Natural killer cell (primary cell): Measurements from ENCODE around the gene FAM83B. TPM values are rescaled to one million over a fixed set of nuclear protein-coding genes. Genes with fewer than 3 reads are reported as not detected.

Source experiments
- ATAC-seq, 3 donors: fragments of 150-1000 bp in 2 of 3; fragments of 200-7000 bp in 1 of 3; cut with Tn5 transposase; 1 replicate in 1 of 3; 2 replicates in 2 of 3; pipeline ENCODE4 v1.10.0; 2021; ENCODE audit warnings: mild to moderate bottlenecking in 2 of 3, moderate library complexity in 2 of 3
- DNase-seq, 2 donors: peaks; one replicate each; pipeline versions ENCODE4 v3.0.0 to v3.0.0-alpha.2; 2013 to 2021; ENCODE audit warnings: mixed read lengths in 1 of 2
- H3K27ac ChIP-seq: one replicate; pipeline ENCODE4 v1.5.1; 2013; ENCODE audit warnings: mild to moderate bottlenecking, low read length
- H3K27me3 ChIP-seq: one replicate; pipeline ENCODE4 v1.6.1; 2013; ENCODE audit warnings: low read length; ENCODE audit not compliant: control insufficient read depth, insufficient read depth
- H3K36me3 ChIP-seq: one replicate; pipeline ENCODE4 v1.6.1; 2013; ENCODE audit warnings: low read length; ENCODE audit not compliant: control insufficient read depth, insufficient read depth
- H3K4me1 ChIP-seq: one replicate; pipeline ENCODE4 v1.6.1; 2013; ENCODE audit warnings: low read length; ENCODE audit not compliant: control insufficient read depth, insufficient read depth
- H3K4me3 ChIP-seq: one replicate; pipeline ENCODE4 v1.5.1; 2013; ENCODE audit warnings: low read length
- H3K9me3 ChIP-seq: one replicate; pipeline ENCODE4 v1.6.1; 2013; ENCODE audit warnings: low read length; ENCODE audit not compliant: control insufficient read depth, insufficient read depth
- H3K27ac Mint-ChIP-seq, 2 donors: one replicate each; pipeline ENCODE4 v1.8.0; 2022; ENCODE audit warnings: mild to moderate bottlenecking in 2 of 2, mixed read lengths in 2 of 2, moderate library complexity in 1 of 2
- H3K27me3 Mint-ChIP-seq, 2 donors: one replicate each; pipeline ENCODE4 v1.8.0; 2022; ENCODE audit warnings: low read depth in 2 of 2, mixed read lengths in 2 of 2
- H3K36me3 Mint-ChIP-seq: one replicate; pipeline ENCODE4 v1.8.0; 2022; ENCODE audit warnings: mixed read lengths
- H3K4me1 Mint-ChIP-seq, 2 donors: one replicate each; pipeline ENCODE4 v1.8.0; 2022; ENCODE audit warnings: mixed read lengths in 2 of 2
- H3K4me3 Mint-ChIP-seq: one replicate; pipeline ENCODE4 v1.8.0; 2022; ENCODE audit warnings: mild to moderate bottlenecking, moderate library complexity, mixed read lengths
- H3K9me3 Mint-ChIP-seq, 2 donors: one replicate each; pipeline ENCODE4 v1.8.0; 2022; ENCODE audit warnings: mixed read lengths in 2 of 2
- WGBS: methylation state at CpG from one replicate; pipeline ENCODE4 v1.1.7; 2013; ENCODE audit warnings: missing lambda C conversion rate; ENCODE audit not compliant: insufficient coverage; 5-methylcytosine and 5-hydroxymethylcytosine counted together
- intact Hi-C: fragments of 100-400 bp; cut with micrococcal nuclease; formaldehyde crosslinking; loops from one replicate; pipeline ENCODE4 v1.14.2; 2022
- total RNA-seq, 4 donors: library from RNA; stranded (reverse); fragments of 120-200 nt in 1 of 4; gene quantifications; one replicate each; pipeline versions ENCODE4 v1.2.3 to v1.2.4, GENCODE V29; 2013 to 2022
- TF ChIP-seq, protein P1 (sequence below): fragments of 200-600 bp; IDR thresholded peaks from one replicate; pipeline ENCODE4 v1.8.0; 2022; ENCODE audit warnings: antibody characterized with exemption

FAM83B gene
- total RNA-seq, 3 donors from 2014 or later (not counting 1 experiment from before 2014, with no cell fraction given), result not detected

DNA sequence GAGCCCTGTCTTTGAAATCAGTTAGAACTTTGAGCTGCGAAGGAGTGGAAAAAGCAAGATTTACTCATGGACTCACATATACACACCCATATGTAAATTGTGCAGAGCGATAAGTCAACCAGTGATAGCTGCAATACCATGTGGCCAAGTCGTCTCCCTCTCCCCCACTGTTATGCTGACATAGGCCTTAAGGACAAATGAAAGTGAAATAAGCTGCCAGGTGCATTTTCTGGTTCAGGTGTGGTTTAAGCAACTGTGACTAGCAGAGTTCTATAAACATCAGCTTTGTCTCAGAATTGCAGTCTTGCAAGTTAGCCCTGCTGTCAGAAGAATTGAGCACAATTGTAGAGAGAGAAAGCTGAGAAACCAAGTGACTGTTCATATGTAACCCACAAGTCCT, 9.6 kb downstream of the FAM83B start:
- DNase-seq (no peak), ATAC-seq (no peak)
- TF ChIP-seq, protein P1, sequence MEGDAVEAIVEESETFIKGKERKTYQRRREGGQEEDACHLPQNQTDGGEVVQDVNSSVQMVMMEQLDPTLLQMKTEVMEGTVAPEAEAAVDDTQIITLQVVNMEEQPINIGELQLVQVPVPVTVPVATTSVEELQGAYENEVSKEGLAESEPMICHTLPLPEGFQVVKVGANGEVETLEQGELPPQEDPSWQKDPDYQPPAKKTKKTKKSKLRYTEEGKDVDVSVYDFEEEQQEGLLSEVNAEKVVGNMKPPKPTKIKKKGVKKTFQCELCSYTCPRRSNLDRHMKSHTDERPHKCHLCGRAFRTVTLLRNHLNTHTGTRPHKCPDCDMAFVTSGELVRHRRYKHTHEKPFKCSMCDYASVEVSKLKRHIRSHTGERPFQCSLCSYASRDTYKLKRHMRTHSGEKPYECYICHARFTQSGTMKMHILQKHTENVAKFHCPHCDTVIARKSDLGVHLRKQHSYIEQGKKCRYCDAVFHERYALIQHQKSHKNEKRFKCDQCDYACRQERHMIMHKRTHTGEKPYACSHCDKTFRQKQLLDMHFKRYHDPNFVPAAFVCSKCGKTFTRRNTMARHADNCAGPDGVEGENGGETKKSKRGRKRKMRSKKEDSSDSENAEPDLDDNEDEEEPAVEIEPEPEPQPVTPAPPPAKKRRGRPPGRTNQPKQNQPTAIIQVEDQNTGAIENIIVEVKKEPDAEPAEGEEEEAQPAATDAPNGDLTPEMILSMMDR, result no peak
- no peaks in the 10 kb centered on the region for H3K36me3 Mint-ChIP-seq
- Histone ChIP-seq H3K4me3 (no peak overlapping the region), H3K27ac (no peak overlapping the region), H3K9me3 (no peaks in the 10 kb centered on the region), H3K36me3 (no peaks in the 10 kb centered on the region), H3K4me1 (no peaks in the 10 kb centered on the region), H3K27me3 (no peaks in the 10 kb centered on the region)
- H3K4me1 Mint-ChIP-seq, result peaks cover 0 to 10% of the 10 kb centered on the region in 2 donors
- no peak overlapping the region for H3K27ac Mint-ChIP-seq
- H3K9me3 Mint-ChIP-seq, result peaks cover 0 to 1% of the 10 kb centered on the region in 2 donors
- no peak overlapping the region for H3K4me3 Mint-ChIP-seq
- intact Hi-C loops, result no loop called here
- peaks cover 0 to 8% of the 10 kb centered on the region in 2 donors for H3K27me3 Mint-ChIP-seq
- 83% methylated on average over 3 of the region's 3 CpGs for WGBS

DNA sequence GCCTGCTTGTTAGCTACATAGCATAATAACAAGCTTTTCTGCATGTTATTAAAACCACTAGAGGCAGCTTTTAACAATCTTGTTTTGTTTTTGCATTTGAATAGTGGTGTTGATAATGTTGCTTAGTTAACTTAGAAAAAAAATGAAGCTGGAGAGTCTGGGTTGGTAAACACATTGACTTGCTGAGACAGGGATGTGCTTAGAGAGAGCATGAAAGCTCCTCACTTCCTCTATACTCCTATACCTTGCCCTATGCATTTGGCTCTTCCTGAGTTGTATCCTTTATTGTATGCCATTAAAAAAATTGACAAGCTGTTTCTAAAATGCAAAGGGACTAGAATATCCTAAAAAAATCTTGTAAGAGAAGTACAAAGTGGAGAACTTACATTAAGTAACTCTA, 13.6 kb downstream of the FAM83B start:
- Mint-ChIP-seq H3K27me3 (peaks cover 0 to 6% of the 10 kb centered on the region in 2 donors), H3K4me3 (no peak overlapping the region), H3K9me3 (no peaks in the 10 kb centered on the region), H3K36me3 (no peaks in the 10 kb centered on the region), H3K27ac (no peak overlapping the region), H3K4me1 (peaks cover 0 to 10% of the 10 kb centered on the region in 2 donors)
- H3K27ac ChIP-seq, result no peak overlapping the region
- no peaks in the 10 kb centered on the region for H3K36me3 ChIP-seq
- no peaks in the 10 kb centered on the region for H3K27me3 ChIP-seq
- intact Hi-C loops, result no loop called here
- no peaks in the 10 kb centered on the region for H3K4me1 ChIP-seq
- H3K4me3 ChIP-seq, result no peak overlapping the region
- DNase-seq (no peak), ATAC-seq (no peak)
- H3K9me3 ChIP-seq, result no peaks in the 10 kb centered on the region
- TF ChIP-seq, protein P1, result no peak

DNA sequence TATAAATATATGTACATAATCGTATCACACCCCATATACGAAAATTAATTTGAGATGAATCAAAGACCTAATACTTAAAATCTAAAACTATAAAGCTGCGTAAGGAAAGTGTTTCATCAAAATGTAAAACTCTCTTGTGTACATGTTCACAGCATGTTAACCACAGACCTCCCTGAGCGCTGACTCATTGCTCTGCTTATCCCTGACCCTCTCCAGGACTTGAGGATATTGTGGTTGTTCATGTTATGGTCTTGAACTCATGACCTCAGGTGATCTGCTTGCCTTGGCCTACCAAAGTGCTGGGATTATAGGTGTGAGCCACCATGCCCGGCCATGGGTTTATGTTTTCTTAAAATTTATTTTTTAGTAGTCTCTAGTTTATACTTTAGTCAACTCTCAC, 14.2 kb downstream of the FAM83B start:
- ATAC-seq, result peak in 1 of 3 donors; percentile 21
- peaks cover 0 to 10% of the 10 kb centered on the region in 2 donors for H3K4me1 Mint-ChIP-seq
- Histone ChIP-seq H3K36me3 (no peaks in the 10 kb centered on the region), H3K27me3 (no peaks in the 10 kb centered on the region), H3K4me3 (no peak overlapping the region), H3K4me1 (no peaks in the 10 kb centered on the region), H3K9me3 (no peaks in the 10 kb centered on the region), H3K27ac (no peak overlapping the region)
- WGBS, result 94% methylated on average over 2 of the region's 5 CpGs
- no peak overlapping the region for H3K4me3 Mint-ChIP-seq
- intact Hi-C loops, result no loop called here
- H3K9me3 Mint-ChIP-seq, result no peaks in the 10 kb centered on the region
- no peak for DNase-seq
- H3K36me3 Mint-ChIP-seq, result no peaks in the 10 kb centered on the region
- TF ChIP-seq, protein P1, result no peak
- peaks cover 0 to 6% of the 10 kb centered on the region in 2 donors for H3K27me3 Mint-ChIP-seq
- no peak overlapping the region for H3K27ac Mint-ChIP-seq

DNA sequence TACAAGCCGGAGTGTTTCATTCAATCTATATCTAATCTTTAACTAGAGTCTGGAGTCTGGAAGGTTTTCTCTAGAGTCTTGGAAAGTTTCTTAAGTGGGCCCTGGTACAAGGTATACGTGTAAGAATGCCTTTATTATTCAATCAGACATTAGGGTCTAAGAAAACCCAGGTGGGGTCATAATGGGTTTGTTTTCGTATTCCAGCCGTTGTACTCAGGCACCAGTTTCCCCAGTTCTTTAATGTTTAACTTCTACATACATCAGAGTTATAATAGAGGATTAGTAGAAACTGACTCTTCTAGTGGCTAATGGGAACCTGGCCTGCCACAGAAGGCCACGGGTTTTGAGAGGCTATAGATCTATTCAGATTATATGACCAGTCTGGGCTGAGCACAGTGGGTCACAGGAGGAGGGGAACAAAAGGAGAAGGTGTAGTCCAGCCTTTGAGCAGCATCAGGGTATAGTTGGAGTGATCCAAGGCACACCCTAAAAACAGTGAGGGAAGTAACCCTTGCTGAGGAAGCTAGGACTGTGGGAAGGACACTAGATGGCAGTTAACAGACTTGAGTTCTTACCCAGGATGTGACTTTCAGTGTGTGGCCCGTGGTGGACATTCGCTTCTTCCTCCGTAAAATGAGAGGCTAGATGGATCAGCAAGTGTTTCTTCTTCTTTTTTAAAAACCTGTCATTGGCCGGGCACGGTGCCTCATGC, 15.5 kb downstream of the FAM83B start:
- Histone ChIP-seq H3K36me3 (no peaks in the 10 kb centered on the region), H3K27ac (no peak overlapping the region), H3K27me3 (no peaks in the 10 kb centered on the region), H3K9me3 (no peaks in the 10 kb centered on the region), H3K4me3 (no peak overlapping the region), H3K4me1 (no peaks in the 10 kb centered on the region)
- WGBS, result 87% methylated on average over 7 of the region's 10 CpGs
- ATAC-seq, result no peak
- no peaks in the 10 kb centered on the region for H3K36me3 Mint-ChIP-seq
- peaks cover 0 to 10% of the 10 kb centered on the region in 2 donors for H3K4me1 Mint-ChIP-seq
- no peak overlapping the region for H3K4me3 Mint-ChIP-seq
- peaks cover 0 to 6% of the 10 kb centered on the region in 2 donors for H3K27me3 Mint-ChIP-seq
- no peaks in the 10 kb centered on the region for H3K9me3 Mint-ChIP-seq
- intact Hi-C loops, result no loop called here
- DNase-seq, result no peak
- H3K27ac Mint-ChIP-seq, result no peak overlapping the region
- TF ChIP-seq, protein P1, result no peak
